GF-D8 (cell line): ENCODE results near the gene RPL39.
A peak's percentile ranks its signal among the peaks of the same experiment; 100 is the strongest.
"Not testable (repeated sequence)": the region's sequence is repeated elsewhere in the genome, so short reads cannot be mapped to it uniquely, and the experiment has no call there.

ENCODE experiments used
- DNase-seq: peaks from one replicate; lab custom pipeline; 2025; lab: John Stamatoyannopoulos, UW

Gene RPL39

GRCh38 chrX:119791437-119792231 lies at the start of gene RPL39:
Gene RPL39, minus strand, starts transcription at chrX:119791630. Its CDS starts 54 bp downstream, at chrX:119791576.
- DNase-seq: peak; percentile 71

DNA sequence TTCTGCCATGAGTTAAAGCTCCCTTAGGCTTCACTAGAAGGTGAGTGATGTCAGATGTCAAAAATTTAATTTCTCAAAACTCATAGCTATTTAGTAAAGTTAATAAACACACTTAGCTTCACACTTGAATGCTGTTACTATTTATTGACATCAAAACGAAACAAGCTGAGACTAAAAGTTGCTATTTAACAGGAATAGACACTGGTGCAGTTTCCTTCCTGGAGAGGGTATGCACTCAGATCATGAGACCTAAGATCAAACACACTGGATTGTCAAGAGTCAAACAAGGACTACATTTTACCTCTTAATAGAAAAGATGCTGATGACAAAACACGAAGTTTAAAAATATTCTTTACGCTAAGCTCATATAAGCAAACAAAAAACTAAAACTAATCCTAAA lies 42.5 kb upstream of the RPL39 start:
- DNase-seq: no peak

DNA sequence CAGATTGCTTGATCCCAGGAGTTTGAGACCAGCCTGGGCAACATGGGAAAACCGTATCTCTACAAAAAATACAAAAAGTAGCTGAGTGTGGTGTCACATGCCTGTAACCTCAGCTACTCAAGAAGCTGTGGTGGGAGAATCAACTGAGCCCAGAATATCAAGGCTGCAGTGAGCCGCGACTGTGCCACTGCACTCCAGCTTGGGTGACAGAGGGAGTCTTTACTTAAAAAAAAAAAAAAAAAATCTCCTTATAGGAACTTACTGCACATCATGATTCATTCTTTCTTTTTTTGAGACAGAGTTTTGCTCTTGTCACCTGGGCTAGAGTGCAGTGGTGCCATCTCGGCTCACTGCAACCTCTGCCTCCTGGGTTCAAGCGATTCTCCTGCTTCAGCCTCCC lies 37.0 kb upstream of the RPL39 start:
- DNase-seq: no peak

DNA sequence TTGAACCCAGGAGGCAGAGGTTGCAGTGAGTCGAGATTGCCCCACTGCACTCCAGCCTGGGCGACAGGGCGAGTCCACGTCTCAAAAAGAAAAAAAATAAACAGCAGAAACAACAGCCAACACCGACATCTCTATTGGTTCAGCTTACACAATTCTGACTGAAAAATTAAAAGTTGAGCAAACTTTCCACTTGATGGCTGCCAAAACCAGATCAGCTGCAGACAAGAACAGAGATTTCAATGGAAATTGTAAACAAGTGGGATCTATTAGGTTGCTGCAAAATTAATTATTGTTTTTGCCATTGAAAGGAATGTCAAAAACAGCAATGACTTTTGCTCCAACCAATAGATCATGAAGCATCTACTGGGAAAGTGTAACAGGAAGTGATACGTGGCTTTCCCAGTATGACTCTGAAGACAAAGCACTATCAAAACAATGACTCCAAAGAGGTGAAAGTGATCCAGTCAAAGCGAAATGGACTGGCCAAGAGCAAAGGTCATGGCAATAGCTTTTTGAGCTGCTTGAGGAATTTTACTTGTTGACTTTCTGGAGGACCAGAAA lies 35.0 kb upstream of the RPL39 start:
- DNase-seq: no peak

DNA sequence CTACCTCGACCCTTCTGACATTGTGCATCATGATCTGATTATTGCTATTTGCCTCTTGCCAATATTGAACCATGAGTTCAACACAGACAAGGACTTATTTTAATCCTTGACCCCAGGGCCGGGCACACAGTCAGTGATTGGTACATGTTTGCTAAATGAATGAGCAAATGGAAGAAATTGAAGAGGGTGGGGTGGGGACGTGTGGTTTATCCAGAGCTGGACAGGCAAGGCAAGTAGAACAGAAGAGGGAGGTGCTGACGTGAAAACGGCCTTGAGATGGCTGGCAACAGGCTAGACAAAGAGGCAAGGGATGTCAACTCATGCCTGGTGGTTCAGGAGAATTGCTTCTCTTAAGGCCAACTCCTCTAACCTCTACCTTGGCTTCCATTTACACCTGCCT lies 32.8 kb upstream of the RPL39 start:
- not testable (repeated sequence) for DNase-seq

DNA sequence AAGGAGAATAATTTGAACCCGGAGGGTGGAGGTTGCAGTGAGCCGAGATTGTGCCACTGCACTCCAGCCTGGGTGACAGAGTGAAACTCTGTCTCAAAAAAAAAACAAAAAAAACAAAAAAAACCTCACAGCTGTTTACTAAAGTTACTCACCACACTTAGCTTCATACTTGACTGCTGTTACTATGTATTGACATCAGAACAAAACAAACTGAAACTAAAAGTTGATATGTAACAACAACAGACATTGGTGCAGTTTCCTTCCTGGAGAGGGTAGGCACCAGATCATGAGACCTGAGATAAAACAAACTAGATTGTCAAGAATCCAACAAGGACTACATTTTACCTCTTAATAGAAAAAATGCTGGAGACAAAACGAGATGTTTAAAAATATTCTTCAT lies 30.3 kb upstream of the RPL39 start:
- not testable (repeated sequence) for DNase-seq

DNA sequence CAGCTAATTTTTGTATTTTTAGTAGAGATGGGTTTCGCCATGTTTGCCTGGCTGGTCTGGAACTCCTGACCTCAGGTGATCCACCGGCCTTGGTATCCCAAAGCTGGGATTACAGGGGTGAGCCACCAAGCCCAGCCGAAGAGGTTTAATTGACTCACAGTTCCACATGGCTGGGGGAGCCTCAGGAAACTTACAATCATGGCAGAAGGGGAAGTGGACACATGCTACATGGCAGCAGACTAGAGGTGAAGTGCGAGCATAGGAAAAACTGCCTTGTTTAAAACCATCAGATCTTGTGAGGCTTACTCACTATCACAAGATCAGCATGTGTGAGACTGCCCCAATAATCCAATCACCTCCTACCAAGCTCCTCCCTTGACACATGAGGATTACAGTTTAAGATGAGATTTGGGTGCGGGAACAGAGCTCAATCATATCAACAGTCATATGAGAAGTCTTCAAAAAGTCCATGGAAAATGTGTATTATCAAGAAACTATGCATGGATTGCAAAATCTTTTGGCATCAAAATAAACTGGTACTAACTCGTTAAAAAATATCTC lies 25.8 kb upstream of the RPL39 start:
- DNase-seq: no peak

GRCh38 chrX:119816300-119816699 lies 24.9 kb upstream of the RPL39 start:
- no peak for DNase-seq

DNA sequence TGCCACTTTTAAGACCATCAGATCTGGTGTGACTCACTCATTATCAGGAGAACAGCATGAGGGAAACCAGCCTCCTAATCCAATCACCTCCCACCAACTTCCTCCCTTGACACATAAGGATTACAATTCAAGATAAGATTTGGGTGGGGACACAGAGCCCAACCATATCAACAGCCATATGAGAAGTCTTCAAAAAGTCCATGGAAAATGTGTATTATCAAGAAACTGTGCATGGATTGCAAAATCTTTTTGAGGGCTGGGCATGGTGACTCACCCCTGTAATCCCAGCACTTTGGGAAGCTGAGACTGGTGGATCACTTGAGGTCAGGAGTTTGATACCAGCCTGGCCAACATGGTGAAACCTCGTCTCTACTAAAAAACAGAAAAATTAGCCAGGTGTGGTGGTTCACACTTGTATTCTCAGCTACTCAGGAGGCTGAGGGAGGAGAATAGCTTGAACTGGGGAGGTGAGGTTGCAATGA lies 17.8 kb upstream of the RPL39 start:
- DNase-seq: peak; percentile 2

DNA sequence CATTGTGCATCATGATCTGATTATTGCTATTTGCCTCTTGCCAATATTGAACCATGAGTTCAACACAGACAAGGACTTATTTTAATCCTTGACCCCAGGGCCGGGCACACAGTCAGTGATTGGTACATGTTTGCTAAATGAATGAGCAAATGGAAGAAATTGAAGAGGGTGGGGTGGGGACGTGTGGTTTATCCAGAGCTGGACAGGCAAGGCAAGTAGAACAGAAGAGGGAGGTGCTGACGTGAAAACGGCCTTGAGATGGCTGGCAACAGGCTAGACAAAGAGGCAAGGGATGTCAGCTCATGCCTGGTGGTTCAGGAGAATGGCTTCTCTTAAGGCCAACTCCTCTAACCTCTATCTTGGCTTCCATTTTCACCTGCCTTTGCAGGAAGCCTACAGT lies 17.0 kb upstream of the RPL39 start:
- not testable (repeated sequence) for DNase-seq

DNA sequence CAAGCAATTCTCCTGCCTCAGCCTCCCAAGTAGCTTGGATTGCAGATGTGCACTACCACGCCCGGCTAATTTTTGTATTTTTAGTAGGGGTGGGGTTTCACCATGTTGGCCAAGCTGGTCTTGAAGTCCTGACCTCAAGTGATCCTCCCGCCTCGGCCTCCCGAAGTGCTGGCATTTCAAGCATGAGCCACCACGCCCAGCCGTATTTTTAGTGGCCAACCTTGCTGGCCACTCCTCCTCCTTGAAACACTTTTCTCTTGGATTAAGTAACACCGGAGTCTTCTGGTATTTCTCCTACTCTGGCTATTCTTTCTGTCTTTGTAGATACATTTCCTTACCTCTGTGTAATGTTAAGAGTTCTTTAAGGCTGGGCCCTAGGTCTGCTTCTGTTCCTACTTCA lies 11.1 kb upstream of the RPL39 start:
- no peak for DNase-seq

- DNase-seq: no peak
Measured at GRCh38 chrX:119801253-119802221, 10.1 kb upstream of the RPL39 start.

- DNase-seq: no peak
Measured at GRCh38 chrX:119790977-119791436, 423 bp downstream of the RPL39 start.

DNA sequence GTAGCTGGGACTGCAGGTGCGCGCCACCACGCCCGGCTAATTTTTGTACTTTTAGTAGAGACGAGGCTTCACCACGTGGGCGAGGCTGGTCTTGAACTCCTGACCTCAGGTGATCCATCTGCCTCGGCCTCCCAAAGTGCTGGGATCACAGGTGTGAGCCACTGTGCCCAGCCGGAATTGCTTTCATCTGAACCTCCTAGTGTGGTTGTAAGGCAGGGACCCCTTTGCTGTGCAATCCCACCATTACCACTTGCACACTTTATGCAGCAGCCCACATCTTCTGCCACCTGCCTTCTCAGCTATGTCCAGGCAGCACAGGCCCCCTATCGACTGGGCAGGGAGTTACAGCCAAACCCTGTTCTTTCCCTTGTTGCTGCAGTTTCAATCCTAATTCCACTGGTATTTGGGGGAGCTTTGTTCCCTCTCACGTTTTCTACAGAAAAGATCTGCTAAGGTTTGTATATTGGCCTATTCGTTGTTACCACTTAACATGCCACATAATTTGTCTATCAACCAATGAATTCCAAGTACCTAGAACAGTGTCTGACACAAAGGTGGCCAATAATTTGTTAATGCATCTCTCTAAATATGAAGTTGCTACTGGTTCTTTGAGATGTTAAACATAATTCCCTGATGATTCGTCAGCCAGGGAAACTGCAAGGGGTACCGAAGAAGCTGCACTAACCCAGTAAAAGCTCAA lies 6.5 kb downstream of the RPL39 start:
- DNase-seq: no peak

DNA sequence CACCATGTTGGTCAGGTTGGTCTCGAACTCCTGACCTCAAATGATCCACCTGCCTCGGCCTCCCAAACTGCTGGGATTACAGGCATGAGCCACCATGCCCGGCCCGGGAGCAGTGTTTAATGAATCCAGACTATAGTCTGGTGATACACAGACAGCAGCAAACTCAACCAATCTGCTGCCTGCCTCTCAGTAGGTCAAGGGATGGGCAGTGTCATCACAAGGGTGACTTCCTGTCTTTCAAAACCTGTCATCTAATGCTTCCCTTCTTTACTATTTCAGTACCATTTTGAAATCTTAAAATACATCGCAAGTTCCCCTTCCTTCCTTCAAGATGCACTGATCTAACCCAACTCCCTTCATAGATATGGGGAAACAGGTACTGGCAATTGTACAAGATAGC lies 8.4 kb downstream of the RPL39 start:
- DNase-seq: peak; percentile 64

- no peak for DNase-seq
Measured at GRCh38 chrX:119778829-119779228, 12.6 kb downstream of the RPL39 start.

DNA sequence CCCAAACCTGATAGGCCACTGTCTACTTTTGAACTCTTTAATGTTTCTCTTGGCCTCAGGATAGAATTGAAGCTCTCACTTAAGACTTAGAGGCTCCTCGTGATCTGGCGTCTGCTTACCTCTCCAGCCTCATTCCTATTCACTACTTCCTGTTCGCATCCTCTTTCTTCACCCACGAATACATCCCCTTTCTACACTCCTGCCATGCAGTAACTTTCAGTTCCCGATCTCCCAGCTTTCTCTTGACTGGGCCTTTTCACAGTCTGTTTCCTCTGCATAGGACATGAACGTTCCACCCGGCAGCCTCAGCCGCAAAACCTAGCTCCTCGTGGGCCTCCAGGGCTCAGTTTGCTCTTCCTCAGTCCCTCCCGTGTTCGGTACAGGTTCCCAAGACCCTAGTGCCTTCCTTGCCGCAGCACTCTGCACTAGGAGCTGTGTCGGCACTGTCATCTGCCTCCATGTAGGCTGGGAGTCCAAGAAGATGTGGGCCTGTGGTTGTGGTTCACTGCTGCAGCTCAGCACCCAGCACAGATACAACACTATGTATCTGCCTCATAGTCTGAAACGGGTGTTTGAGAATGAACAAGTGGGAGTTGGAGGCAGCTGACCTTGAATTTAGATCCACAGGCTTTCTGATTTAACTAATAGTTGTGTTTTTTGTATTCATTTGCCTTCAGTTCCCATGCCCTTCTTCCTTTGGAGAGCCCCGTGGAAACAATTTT lies 15.8 kb downstream of the RPL39 start:
- DNase-seq: no peak

DNA sequence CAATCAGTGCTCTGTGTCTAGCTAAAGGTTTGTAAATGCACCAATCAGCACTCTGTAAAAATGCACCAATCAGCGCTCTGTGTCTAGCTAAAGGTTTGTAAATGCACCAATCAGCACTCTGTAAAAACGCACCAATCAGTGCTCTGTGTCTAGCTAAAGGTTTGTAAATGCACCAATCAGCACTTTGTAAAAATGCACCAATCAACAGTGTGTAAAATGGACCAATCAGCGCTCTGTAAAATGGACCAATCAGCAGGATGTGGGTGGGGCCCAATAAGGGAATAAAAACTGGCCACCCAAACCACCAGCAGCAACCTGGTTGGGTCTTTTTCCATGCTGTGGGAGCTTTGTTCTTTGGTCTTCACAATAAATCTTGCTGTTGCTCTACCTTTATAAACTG lies 22.0 kb downstream of the RPL39 start:
- not testable (repeated sequence) for DNase-seq

DNA sequence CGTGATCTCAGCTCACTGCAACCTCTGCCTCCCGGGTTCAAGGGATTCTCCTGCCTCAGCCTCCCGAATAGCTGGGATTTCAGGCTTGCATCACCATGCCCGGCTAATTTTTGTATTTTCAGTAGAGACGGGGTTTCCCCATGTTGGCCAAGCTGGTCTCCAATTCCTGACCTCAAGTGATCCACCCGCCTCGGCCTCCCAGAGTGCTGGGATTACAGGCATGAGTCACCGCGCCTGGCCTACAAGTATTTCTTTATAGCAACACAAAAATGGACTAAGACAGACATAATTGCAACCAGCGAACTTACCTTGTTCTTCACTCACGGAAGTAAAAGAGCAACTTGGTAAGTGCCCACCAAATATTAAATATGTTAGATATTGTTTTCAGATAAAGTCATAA lies 23.0 kb downstream of the RPL39 start:
- DNase-seq: not testable (repeated sequence)

DNA sequence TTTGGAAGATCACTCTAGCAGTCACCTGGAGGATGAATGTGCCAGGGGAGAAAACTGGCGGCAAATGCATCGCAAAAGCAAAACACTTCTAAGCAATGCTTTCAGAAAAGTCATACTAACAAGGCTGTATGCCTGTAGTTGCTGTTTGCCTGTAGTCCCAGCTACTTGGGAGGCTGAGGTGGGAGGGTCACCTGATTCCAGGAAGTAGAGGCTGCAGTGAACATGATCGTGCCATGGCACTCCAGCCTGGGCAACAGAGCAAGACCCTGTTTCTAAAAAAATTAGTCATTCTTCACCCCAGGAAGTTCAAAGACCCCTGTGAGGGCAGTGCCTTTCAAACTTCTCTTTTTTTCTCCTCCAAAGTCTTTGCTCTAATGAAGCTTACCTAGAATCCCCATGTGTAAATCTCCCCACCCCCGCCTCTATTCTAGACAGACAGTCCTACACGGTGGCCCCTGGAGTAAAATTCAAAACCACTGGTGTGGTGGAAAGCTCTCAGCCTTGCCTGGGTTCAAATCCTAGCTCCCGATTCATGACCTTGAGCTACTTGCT lies 27.5 kb downstream of the RPL39 start:
- no peak for DNase-seq
